Activated CD8-positive, alpha-beta memory T cell treated with anti-CD3 and anti-CD28 coated beads, Interleukin-2, amount 50 U/mL, for 24 hours (primary cell): ENCODE data around the gene RGS5.
"Not testable (repeated sequence)": the region's sequence is repeated elsewhere in the genome, so short reads cannot be mapped to it uniquely, and the experiment has no call there.

ENCODE experiments used
- DNase-seq: peaks from one replicate; pipeline ENCODE4 v3.0.0-alpha.2; 2020; ENCODE audit errors: extremely low read depth

RGS5 gene

DNA sequence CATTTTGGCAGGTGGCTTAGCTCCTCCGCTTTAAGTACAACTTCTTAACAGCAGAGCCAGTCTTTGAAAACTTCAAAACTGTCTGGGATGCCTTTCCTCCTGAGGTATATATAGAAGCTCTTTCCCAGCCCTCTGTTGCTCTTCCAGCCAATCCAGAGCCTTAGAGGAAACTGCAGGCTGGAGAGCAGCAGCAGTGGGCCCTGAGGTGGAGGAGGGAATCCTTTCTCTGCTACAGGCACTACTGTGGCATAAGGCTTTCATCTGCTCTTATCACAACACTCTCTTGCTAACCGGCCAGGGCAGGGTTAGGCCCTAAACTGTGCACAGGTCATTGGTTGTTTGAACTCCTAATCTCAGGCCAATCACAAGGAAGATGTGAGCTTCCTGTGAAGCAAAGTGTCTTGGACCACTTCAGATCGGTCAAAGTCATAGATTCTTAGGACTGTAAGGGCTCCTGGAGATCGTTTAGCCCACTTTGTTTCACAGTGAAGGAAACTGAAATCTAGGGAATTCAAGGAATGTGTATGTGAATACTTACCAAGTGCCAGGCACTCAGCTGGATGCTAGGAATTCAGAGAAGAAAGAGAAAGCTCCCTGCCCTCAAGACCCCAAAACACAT, at the start of gene RGS5:
TSS of gene RGS5 (minus strand) at position 84 of the 619 bp plus-strand sequence. CDS start at position 3, 81 bp downstream.
- no peak for DNase-seq

- no peak for DNase-seq
Observed at GRCh38 chr1:163250382-163250974, 47.8 kb upstream of the RGS5 start.

DNA sequence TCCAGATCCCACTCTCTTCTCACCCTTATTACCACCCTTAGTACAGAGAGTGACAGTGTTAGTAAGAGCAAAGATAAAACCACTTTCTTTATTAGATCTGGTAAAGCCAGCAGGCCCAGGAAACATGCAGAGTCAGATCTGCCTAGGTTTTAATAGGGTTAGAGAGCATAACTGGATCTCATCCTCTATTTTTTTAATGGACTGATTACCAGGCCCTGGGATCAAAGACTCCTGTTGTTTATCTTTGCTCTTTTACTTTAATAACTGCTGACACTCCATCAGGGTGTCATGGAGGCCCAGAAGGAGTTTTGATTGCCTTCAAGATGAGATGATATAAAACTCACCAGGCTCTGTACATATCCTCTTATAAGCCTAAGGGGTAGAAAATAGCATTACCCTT, 45.3 kb upstream of the RGS5 start:
- DNase-seq, result no peak

- not testable (repeated sequence) for DNase-seq
Observed at GRCh38 chr1:163244648-163245047, 41.9 kb upstream of the RGS5 start.

DNA sequence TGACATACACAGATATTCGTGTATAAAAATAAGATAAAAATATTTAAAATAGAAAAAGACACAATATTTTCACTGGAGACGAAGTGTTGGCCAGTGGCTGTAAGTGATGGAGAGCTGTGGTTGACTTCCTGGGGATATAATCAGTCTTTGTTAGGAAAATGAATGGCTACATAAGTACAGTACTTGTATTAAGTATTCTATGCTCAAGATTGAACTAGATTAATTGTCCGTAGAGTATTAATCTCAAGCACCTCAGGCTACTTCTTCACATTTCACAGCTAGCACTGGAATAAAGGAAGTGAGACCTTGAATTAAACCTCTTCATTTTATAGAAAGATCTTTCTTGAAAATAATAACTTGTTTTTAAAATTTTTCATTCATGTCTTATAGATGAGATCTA, 39.0 kb upstream of the RGS5 start:
- DNase-seq, result no peak

GRCh38 chr1:163240705-163241104, 38.0 kb upstream of the RGS5 start:
- DNase-seq, result no peak

- not testable (repeated sequence) for DNase-seq
Observed at GRCh38 chr1:163233643-163234042, 30.9 kb upstream of the RGS5 start.

DNA sequence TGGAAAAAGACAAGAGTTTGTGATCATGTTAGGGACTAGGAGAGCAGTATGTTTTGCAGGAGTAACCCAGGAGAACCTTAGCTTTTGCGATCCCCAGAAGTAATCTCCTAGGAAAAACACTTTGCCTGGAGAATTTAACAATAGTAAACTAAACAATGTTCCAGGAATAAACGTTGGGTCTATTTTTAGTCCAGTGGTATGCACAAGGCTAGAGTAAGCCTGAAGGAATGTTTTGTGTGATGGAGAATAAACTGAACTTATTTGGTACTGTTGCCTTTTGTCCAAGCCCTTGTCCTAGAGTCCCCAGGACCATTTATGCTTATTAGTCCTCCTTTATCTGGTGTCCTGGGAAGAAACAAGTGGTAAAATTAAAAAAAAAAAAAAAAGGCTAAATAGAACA, 28.7 kb upstream of the RGS5 start:
- no peak for DNase-seq

GRCh38 chr1:163230827-163231226, 28.1 kb upstream of the RGS5 start:
- DNase-seq, result no peak

GRCh38 chr1:163228271-163228670, 25.6 kb upstream of the RGS5 start:
- not testable (repeated sequence) for DNase-seq

GRCh38 chr1:163227126-163227525, 24.4 kb upstream of the RGS5 start:
- DNase-seq, result no peak

DNA sequence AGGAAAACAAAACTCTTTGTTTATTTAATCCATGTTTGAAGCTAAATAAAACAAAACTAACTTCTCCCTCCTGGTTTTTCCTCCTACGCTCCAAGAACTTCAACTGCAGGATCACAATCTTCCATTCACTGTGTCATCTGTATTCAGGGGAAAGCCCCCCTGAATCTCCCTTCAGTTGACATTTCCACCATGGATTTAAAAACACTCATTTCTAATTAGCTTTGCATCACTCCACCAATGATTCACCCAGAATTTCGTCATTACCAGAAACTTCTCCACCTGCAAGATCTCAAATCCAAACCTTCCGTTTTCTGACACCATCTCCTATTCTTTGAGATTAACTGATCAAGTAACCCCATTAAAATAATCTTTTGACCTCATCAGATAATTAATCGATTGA, 10.9 kb upstream of the RGS5 start:
- no peak for DNase-seq

DNA sequence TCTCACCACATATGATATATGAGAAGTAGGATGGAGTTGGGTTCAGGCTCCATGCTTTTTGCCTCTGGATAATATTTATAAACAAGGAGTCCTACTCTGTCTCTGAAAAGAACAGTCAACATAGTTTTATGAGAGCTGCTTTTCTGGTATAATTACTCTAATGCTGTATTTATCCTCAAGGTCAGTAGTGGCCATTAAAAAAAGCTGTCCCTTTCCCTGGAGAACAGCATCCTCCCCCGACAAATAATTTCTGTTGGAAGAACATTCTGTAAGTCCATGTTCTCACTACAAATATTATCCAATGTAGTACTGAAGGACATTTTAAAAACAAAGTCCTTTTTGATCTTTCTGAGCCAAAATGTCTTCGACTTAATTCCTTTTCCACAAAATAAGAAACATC, 9.0 kb upstream of the RGS5 start:
- DNase-seq, result no peak

DNA sequence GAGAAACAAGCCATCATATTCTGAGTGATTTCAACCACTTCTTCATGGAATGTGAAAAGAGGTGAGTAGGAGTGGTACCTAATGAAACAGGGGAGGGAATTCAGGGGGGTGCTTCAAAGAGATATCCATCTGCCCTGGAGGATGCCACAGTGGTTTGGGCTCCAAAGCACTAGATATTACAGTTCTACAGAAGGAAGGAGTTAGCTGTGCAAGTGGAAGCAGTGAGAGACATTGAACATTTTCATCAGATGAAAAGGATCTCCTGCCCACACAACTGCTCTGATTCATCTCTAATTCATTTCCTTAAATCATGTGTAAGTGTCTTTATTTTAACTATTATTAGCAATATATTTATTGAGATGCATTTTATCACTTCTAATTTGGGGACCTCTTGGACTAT, 2.8 kb upstream of the RGS5 start:
- no peak for DNase-seq

- no peak for DNase-seq
Observed at GRCh38 chr1:163203561-163203960, 845 bp upstream of the RGS5 start.

DNA sequence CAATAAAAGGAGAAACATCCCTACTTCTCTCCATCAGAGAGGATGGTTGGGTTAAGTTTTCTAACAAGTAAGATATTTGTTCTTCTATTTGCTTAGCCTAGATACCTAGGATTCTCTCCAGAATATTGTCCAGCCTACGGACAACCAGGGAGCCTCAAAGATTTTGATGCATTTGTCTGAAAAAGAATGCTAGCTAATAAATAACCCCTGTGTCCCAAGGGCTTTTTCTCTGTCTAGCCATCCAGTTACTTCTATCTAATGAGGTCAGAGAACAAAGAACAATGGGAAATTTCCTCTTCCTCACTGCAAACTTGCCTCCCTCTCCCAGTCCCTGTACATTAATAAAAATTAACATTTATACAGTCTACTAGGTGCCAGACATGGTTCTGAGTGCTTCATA, 810 bp downstream of the RGS5 start:
- no peak for DNase-seq

GRCh38 chr1:163197022-163197421, 5.7 kb downstream of the RGS5 start:
- no peak for DNase-seq

DNA sequence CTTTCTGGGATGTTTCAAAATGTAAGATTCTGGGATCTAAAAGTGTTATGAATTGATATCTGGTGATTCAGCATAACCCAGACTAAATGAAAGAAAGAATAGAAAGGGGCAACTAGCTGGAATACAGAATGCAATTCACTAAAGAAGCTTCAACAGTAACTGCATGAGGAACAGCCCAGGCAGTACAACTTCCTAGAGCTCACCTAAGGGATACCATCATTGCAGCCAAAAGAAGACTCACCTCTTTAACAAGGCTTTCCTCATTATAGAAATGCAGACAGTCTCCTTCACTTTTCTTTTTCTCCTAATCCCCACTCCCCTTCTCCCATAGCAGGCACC, 6.3 kb downstream of the RGS5 start:
- DNase-seq, result no peak

- DNase-seq, result no peak
Observed at GRCh38 chr1:163195728-163196448, 6.8 kb downstream of the RGS5 start.

DNA sequence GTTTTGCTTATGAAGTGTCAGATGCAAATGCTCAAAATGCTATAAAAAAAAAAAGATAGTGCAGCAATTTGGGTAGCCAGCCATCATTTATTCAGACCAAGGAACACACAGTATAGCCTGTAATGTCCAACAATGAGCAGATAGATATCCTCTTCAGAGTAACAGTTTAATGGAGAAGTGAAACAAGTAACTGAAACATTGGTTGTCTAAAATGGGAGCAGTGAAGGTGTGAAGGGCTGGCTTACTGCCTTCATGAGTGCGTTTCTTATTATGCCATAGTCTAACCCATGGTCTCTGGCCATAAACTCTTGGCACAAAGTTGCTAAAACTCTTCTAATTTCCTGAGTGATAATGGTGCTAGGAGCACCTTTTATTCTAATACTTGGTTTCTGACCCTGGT, 11.4 kb downstream of the RGS5 start:
- DNase-seq, result no peak

DNA sequence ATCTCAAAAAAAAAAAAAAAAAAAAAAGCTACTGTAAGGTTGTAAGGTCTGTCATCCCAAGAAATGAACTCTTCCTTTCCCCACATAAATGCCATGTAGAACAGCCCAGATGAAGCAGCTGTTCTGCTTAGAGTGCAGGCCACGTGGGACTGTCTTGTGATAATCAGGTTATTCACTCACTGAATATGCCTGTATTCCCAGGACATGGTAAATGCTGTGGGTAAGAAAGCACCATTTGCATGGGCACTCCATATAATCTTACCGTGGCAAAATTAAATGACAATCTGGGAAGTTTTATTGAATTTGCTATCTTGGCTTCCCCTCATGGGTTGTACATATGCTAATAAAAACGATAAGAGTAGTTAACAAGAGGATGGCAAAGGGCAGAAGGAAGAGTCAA, 13.8 kb downstream of the RGS5 start:
- no peak for DNase-seq

- DNase-seq, result no peak
Observed at GRCh38 chr1:163187849-163188248, 14.9 kb downstream of the RGS5 start.

DNA sequence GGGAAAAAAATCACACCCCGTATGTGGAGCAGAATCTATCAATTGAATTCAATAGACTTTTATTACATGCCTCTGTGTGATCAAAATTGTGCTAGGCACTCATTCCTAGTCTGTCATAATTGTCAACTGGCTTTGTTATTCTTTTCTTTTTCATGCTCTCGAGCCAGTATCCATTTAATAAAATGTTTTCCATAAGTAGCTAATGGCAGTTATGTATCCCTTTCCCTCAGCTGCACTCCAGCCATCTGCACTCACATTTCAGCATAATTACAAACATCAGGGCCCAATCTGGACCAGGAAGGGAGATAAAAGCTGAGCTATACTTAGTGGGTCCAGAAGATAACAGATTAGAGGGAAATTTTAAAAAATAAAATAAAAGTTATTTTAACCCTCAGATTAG, 15.9 kb downstream of the RGS5 start:
- no peak for DNase-seq
